K562 (cell line): ENCODE measurements around the gene CEP350. TPM values are rescaled to one million over a fixed set of nuclear protein-coding genes. Genes with fewer than 3 reads are reported as not detected.

Experiments
- ATAC-seq: fragments of 200-7000 bp; cut with Tn5 transposase; 3 replicates; pipeline ENCODE4 v1.9.1; 2020; ENCODE audit warnings: moderate library complexity
- BruUV-seq: library from RNA; stranded (reverse); fragments of 400-500 nt; replicated peaks from 2 replicates; lab custom pipeline; 2021; lab: Mats Ljungman, UMichigan
- CTCF ChIA-PET: fragments of 300-600 bp; formaldehyde crosslinking; extraction: SDS; loops from one replicate; lab custom pipeline; 2021; ENCODE audit warnings: low intra/inter-chr PET ratio; lab: Yijun Ruan, JAX
- POLR2A ChIA-PET: fragments of 300-600, 350-650 bp; sonication (Branson Sonifier 250); formaldehyde crosslinking; extraction: SDS; loops from one replicate; lab custom pipeline; 2021; ENCODE audit warnings: antibody characterized with exemption, inconsistent platforms; lab: Yijun Ruan, JAX
- DNase-seq, 4 experiments: peaks; one replicate each; pipeline versions ENCODE4 v3.0.0 to v3.0.0-alpha.2; 2011 to 2018; ENCODE audit warnings: low spot score in 3 of 4, mixed read lengths in 3 of 4; ENCODE audit errors: extremely low read depth in 1 of 4
- FAIRE-seq: peaks from 2 replicates; lab custom pipeline; 2011; peaks lifted over from hg19 to GRCh38; lab: Jason Lieb, UNC
- H2AFZ ChIP-seq: 2 replicates; pipeline ENCODE4 v1.6.0; 2011; ENCODE audit warnings: low read depth, low read length, control low read depth, inconsistent platforms
- H3K27ac ChIP-seq: fragments of 200-600 bp; 3 replicates; pipeline ENCODE4 v1.8.0; 2011; ENCODE audit warnings: low read depth, mild to moderate bottlenecking, control low read depth, inconsistent platforms, low read length, moderate library complexity, mixed read lengths; ENCODE audit errors: extremely low read depth
- H3K27me3 ChIP-seq, 2 experiments: fragments of 300-600 bp in 1 of 2; 2 replicates in 1 of 2; 3 replicates in 1 of 2; pipeline versions ENCODE4 v1.6.0 to v1.8.0; 2011; ENCODE audit warnings: inconsistent platforms in 2 of 2, low read length in 2 of 2, mild to moderate bottlenecking in 1 of 2, mixed read lengths in 1 of 2, moderate library complexity in 1 of 2; ENCODE audit not compliant: control insufficient read depth in 2 of 2, insufficient read depth in 2 of 2
- H3K36me3 ChIP-seq: fragments of 300-600 bp; 3 replicates; pipeline ENCODE4 v1.8.0; 2011; ENCODE audit warnings: mild to moderate bottlenecking, low read length, inconsistent platforms; ENCODE audit not compliant: control insufficient read depth, insufficient read depth
- H3K4me1 ChIP-seq, 2 experiments: fragments of 200-600 bp in 1 of 2; replicated peaks in 1 of 2; 2 replicates in 1 of 2; 3 replicates in 1 of 2; pipeline versions ENCODE4 v1.5.1 to v1.8.0; 2011; ENCODE audit warnings: inconsistent platforms in 2 of 2, low read length in 2 of 2, mild to moderate bottlenecking in 1 of 2, mixed read lengths in 1 of 2, moderate library complexity in 1 of 2; ENCODE audit not compliant: control insufficient read depth in 2 of 2, insufficient read depth in 2 of 2
- H3K4me2 ChIP-seq: 2 replicates; pipeline ENCODE4 v1.6.1; 2011; ENCODE audit warnings: low read length, control low read depth, inconsistent platforms, mixed read lengths; ENCODE audit not compliant: insufficient read depth
- H3K4me3 ChIP-seq: fragments of 200-600 bp; sonication (generic), shearing (Covaris generic); 2 replicates; pipeline ENCODE4 v1.5.1; 2016; ENCODE audit warnings: control low read depth, inconsistent platforms
- H3K79me2 ChIP-seq: fragments of 200-600 bp; 3 replicates; pipeline ENCODE4 v1.8.0; 2011; ENCODE audit warnings: low read length, inconsistent platforms; ENCODE audit not compliant: control insufficient read depth, insufficient read depth
- H3K9ac ChIP-seq, 2 experiments: 2 replicates each; pipeline versions ENCODE4 v1.6.0 to v1.6.1; 2011; ENCODE audit warnings: low read depth in 2 of 2, low read length in 2 of 2, control low read depth in 1 of 2, inconsistent platforms in 1 of 2, mild to moderate bottlenecking in 1 of 2, mixed read lengths in 1 of 2; ENCODE audit not compliant: insufficient read depth in 1 of 2
- H3K9me1 ChIP-seq: one replicate; pipeline ENCODE4 v1.6.0; 2011; ENCODE audit warnings: inconsistent platforms, mild to moderate bottlenecking, low read length, moderate library complexity; ENCODE audit not compliant: control insufficient read depth, insufficient read depth
- H3K9me3 ChIP-seq: replicated peaks from 2 replicates; pipeline ENCODE4 v1.5.1; 2011; ENCODE audit warnings: low read depth, low read length, inconsistent platforms; ENCODE audit not compliant: control insufficient read depth, insufficient read depth
- H4K20me1 ChIP-seq: replicated peaks from 2 replicates; pipeline ENCODE4 v1.6.1; 2011; ENCODE audit warnings: low read length, inconsistent platforms, mixed read lengths; ENCODE audit not compliant: control insufficient read depth, insufficient read depth
- ARNT ChIP-seq, 2 experiments: fragments of 450-650 bp; IDR thresholded peaks; 2 replicates each; pipeline ENCODE4 v1.6.1; 2016; ENCODE audit warnings: mild to moderate bottlenecking in 1 of 2
- HNRNPUL1 ChIP-seq: fragments of 200-400 bp; formaldehyde crosslinking; IDR thresholded peaks from 2 replicates; pipeline ENCODE4 v1.6.1; 2017; ENCODE audit warnings: low read length
- MYNN ChIP-seq, 2 experiments: sonication (generic); formaldehyde crosslinking in 1 of 2; IDR thresholded peaks; 2 replicates each; pipeline versions ENCODE4 v1.5.0 to v1.6.1; 2016 to 2020; ENCODE audit warnings: antibody characterized with exemption in 1 of 2, missing genetic modification reagents in 1 of 2
- OTX1 ChIP-seq: fragments of 450-650 bp; formaldehyde crosslinking; IDR thresholded peaks from 2 replicates; pipeline ENCODE4 v1.4.0; 2022; ENCODE audit warnings: mild to moderate bottlenecking
- POLR2H ChIP-seq: IDR thresholded peaks from 2 replicates; pipeline ENCODE4 v1.6.1; 2016; ENCODE audit warnings: missing genetic modification characterization, low read depth, mild to moderate bottlenecking, control low read depth, missing compliant biosample characterization, moderate library complexity
- TAF9B ChIP-seq: fragments of 450-650 bp; IDR thresholded peaks from 2 replicates; pipeline ENCODE4 v1.6.1; 2018; ENCODE audit warnings: mild to moderate bottlenecking; ENCODE audit not compliant: partially characterized antibody
- TRIM28 ChIP-seq: fragments of 450-650 bp; IDR thresholded peaks from 2 replicates; pipeline ENCODE4 v1.6.1; 2017
- ZBTB17 ChIP-seq: fragments of 450-650 bp; formaldehyde crosslinking; IDR thresholded peaks from 2 replicates; pipeline ENCODE4 v1.4.0; 2020; ENCODE audit warnings: mild to moderate bottlenecking
- ZNF274 ChIP-seq: IDR thresholded peaks from 2 replicates; pipeline ENCODE4 v1.6.1; 2011; ENCODE audit warnings: low read depth, mild to moderate bottlenecking, low read length, moderate library complexity, borderline replicate concordance
- WGBS: fragments of 100-300 bp; shearing (Covaris generic); methylation state at CpG from one replicate; pipeline ENCODE4 v1.1.6; 2016; ENCODE audit warnings: low coverage, mixed read lengths; ENCODE audit not compliant: insufficient coverage; ENCODE audit errors: missing lambda C conversion rate; 5-methylcytosine and 5-hydroxymethylcytosine counted together
- in situ Hi-C: fragments of 300-500 bp; cut with MboI; formaldehyde crosslinking; loops from 4 replicates; pipeline ENCODE4 v1.15.0; 2018; ENCODE audit warnings: inconsistent platforms, mixed read lengths
- intact Hi-C: fragments of 100-400 bp; cut with micrococcal nuclease; formaldehyde crosslinking; loops from 2 replicates; pipeline ENCODE4 v1.14.2; 2022
- polyA plus RNA-seq, 8 experiments: library from polyadenylated mRNA; depleted of rRNA in 4 of 8; stranded (reverse) in 5 of 8; unstranded in 3 of 8; fragments of >200 nt; fragmentation: Nextera tagmentation in 2 of 8; fragmentation: Illumina TruSeq in 1 of 8; extraction: Ambion mirVana in 2 of 8; extraction: Trizol in 1 of 8; gene quantifications; 2 replicates each; pipeline versions ENCODE4 v1.2.1 to v1.2.3, GENCODE V29; 2011 to 2014; ENCODE audit warnings: inconsistent platforms in 1 of 8, missing spikeins in 1 of 8
- total RNA-seq, 7 experiments: library from RNA; depleted of rRNA in 6 of 7; stranded (reverse); fragments of >200 nt in 6 of 7; fragmentation: Illumina TruSeq in 2 of 7; extraction: Trizol in 2 of 7; gene quantifications; 2 replicates each; pipeline versions ENCODE4 v1.2.1 to v1.2.3, GENCODE V29; 2011 to 2021; ENCODE audit warnings: low replicate concordance in 1 of 7
- TF ChIP-seq, protein P1 (sequence below): fragments of 150-350 bp; IDR thresholded peaks from 2 replicates; pipeline ENCODE4 v1.6.1; 2014; ENCODE audit warnings: low read depth, mild to moderate bottlenecking, low read length, borderline replicate concordance
- TF ChIP-seq, protein P2 (sequence below): fragments of 250-450 bp; sonication (Bioruptor Pico); IDR thresholded peaks from 2 replicates; pipeline ENCODE4 v1.4.0; 2020; ENCODE audit warnings: mild to moderate bottlenecking, moderate library complexity
- TF ChIP-seq, protein P3 (sequence below): sonication (generic); formaldehyde crosslinking; IDR thresholded peaks from 2 replicates; pipeline ENCODE4 v1.8.1; 2023; ENCODE audit warnings: mild to moderate bottlenecking, missing genetic modification reagents
- TF ChIP-seq, protein P4 (sequence below): sonication (generic); formaldehyde crosslinking; IDR thresholded peaks from 2 replicates; pipeline ENCODE4 v1.8.0; 2022; ENCODE audit warnings: missing genetic modification reagents, mild to moderate bottlenecking, moderate library complexity, borderline replicate concordance

The CEP350 gene
- total and polyA plus RNA-seq, 9 of the 15 experiments (the other 6 are each of a cell fraction or from before 2014, with no cell fraction given): 8.3 to 64.3 (median 28.0) TPM

DNA sequence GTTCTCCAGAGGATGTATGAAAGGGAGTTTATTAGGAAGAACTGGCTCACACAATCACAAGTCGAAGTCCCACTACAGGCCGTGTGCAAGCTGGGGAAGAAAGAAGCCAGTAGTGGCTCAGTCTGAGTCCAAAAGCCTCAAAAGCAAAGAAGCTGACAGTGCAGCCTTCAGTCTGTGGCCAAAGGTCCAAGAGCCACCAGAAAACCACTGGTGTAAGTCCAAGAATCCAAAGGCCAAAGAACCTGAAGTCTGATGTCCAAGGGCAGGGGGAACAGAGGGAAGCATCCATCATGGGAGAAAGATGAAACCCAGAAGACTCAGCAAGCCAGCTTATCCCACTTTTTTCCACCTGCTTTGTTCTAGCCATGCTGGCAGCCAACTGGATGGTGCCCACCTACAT is 21.4 kb upstream of the CEP350 start:
- Histone ChIP-seq H3K4me2 (no peak overlapping the region), H3K4me1 (peaks cover 0 to 6% of the 10 kb centered on the region in 2 experiments; a peak in 1 of 5 replicates), H3K36me3 (no peaks in the 10 kb centered on the region), H3K79me2 (no peaks in the 10 kb centered on the region), H4K20me1 (no peaks in the 10 kb centered on the region), H3K9ac (no peak overlapping the region), H3K4me3 (no peak overlapping the region), H3K9me3 (no peaks in the 10 kb centered on the region), H3K27ac (no peak overlapping the region), H3K27me3 (no peaks in the 10 kb centered on the region), H3K9me1 (no peaks in the 10 kb centered on the region), H2AFZ (no peak overlapping the region)
- POLR2A ChIA-PET: interaction anchor here (1.7 to 1.9 kb wide), 2 partner anchors 10 to 50 kb away, joined by 5 to 10 read pairs; no protein-coding TSS in a partner anchor
- WGBS: 8% methylated on average over 2 of the region's 2 CpGs
- intact Hi-C loops (no loop called here), in situ Hi-C loops (no loop called here)
- ATAC-seq (no peak), DNase-seq (no peak), FAIRE-seq (no peak)
- no TSS peak for BruUV-seq
- CTCF ChIA-PET: no interaction called here
- TF ChIP-seq, protein P1, sequence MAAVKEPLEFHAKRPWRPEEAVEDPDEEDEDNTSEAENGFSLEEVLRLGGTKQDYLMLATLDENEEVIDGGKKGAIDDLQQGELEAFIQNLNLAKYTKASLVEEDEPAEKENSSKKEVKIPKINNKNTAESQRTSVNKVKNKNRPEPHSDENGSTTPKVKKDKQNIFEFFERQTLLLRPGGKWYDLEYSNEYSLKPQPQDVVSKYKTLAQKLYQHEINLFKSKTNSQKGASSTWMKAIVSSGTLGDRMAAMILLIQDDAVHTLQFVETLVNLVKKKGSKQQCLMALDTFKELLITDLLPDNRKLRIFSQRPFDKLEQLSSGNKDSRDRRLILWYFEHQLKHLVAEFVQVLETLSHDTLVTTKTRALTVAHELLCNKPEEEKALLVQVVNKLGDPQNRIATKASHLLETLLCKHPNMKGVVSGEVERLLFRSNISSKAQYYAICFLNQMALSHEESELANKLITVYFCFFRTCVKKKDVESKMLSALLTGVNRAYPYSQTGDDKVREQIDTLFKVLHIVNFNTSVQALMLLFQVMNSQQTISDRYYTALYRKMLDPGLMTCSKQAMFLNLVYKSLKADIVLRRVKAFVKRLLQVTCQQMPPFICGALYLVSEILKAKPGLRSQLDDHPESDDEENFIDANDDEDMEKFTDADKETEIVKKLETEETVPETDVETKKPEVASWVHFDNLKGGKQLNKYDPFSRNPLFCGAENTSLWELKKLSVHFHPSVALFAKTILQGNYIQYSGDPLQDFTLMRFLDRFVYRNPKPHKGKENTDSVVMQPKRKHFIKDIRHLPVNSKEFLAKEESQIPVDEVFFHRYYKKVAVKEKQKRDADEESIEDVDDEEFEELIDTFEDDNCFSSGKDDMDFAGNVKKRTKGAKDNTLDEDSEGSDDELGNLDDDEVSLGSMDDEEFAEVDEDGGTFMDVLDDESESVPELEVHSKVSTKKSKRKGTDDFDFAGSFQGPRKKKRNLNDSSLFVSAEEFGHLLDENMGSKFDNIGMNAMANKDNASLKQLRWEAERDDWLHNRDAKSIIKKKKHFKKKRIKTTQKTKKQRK: no peak
- TF ChIP-seq, protein P2, sequence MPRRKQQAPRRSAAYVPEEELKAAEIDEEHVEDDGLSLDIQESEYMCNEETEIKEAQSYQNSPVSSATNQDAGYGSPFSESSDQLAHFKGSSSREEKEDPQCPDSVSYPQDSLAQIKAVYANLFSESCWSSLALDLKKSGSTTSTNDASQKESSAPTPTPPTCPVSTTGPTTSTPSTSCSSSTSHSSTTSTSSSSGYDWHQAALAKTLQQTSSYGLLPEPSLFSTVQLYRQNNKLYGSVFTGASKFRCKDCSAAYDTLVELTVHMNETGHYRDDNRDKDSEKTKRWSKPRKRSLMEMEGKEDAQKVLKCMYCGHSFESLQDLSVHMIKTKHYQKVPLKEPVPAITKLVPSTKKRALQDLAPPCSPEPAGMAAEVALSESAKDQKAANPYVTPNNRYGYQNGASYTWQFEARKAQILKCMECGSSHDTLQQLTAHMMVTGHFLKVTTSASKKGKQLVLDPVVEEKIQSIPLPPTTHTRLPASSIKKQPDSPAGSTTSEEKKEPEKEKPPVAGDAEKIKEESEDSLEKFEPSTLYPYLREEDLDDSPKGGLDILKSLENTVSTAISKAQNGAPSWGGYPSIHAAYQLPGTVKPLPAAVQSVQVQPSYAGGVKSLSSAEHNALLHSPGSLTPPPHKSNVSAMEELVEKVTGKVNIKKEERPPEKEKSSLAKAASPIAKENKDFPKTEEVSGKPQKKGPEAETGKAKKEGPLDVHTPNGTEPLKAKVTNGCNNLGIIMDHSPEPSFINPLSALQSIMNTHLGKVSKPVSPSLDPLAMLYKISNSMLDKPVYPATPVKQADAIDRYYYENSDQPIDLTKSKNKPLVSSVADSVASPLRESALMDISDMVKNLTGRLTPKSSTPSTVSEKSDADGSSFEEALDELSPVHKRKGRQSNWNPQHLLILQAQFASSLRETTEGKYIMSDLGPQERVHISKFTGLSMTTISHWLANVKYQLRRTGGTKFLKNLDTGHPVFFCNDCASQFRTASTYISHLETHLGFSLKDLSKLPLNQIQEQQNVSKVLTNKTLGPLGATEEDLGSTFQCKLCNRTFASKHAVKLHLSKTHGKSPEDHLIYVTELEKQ (CRISPR knock-in tag): no peak
- TF ChIP-seq, protein P3, sequence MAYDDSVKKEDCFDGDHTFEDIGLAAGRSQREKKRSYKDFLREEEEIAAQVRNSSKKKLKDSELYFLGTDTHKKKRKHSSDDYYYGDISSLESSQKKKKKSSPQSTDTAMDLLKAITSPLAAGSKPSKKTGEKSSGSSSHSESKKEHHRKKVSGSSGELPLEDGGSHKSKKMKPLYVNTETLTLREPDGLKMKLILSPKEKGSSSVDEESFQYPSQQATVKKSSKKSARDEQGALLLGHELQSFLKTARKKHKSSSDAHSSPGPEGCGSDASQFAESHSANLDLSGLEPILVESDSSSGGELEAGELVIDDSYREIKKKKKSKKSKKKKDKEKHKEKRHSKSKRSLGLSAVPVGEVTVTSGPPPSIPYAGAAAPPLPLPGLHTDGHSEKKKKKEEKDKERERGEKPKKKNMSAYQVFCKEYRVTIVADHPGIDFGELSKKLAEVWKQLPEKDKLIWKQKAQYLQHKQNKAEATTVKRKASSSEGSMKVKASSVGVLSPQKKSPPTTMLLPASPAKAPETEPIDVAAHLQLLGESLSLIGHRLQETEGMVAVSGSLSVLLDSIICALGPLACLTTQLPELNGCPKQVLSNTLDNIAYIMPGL (CRISPR knock-in tag): no peak
- TF ChIP-seq POLR2H (tag): no peak
- TF ChIP-seq TAF9B: no peak
- TF ChIP-seq ZBTB17 (CRISPR knock-in tag): no peak
- no peak for TF ChIP-seq MYNN (IDR thresholded peaks at IDR 0.05)
- TF ChIP-seq MYNN (CRISPR knock-in tag; IDR thresholded peaks at IDR 0.05): no peak
- no peak for TF ChIP-seq TRIM28
- TF ChIP-seq OTX1: no peak
- TF ChIP-seq, protein P4, sequence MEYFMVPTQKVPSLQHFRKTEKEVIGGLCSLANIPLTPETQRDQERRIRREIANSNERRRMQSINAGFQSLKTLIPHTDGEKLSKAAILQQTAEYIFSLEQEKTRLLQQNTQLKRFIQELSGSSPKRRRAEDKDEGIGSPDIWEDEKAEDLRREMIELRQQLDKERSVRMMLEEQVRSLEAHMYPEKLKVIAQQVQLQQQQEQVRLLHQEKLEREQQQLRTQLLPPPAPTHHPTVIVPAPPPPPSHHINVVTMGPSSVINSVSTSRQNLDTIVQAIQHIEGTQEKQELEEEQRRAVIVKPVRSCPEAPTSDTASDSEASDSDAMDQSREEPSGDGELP (CRISPR knock-in tag): no peak
- TF ChIP-seq ARNT (IDR thresholded peaks at IDR 0.05): no peak
- TF ChIP-seq HNRNPUL1: no peak
- no peak for TF ChIP-seq ZNF274
